ENCODE results near the gene RIPK1. TPM values are rescaled to one million over a fixed set of nuclear protein-coding genes. Genes with fewer than 3 reads are reported as not detected.

The RIPK1 gene
- total and polyA plus RNA-seq, 9 of the 15 experiments (the other 6 are each of a cell fraction or from before 2014, with no cell fraction given), result 3.8 to 24.9 (median 17.7) TPM

- TF ChIP-seq DNMT1 (IDR thresholded peaks at IDR 0.05), result no peak
- TF ChIP-seq HOMEZ (CRISPR knock-in tag; IDR thresholded peaks at IDR 0.05), result peak; percentile 32; the same call in 1 of the 2 replicates
- no peak for TF ChIP-seq CCAR2 (IDR thresholded peaks at IDR 0.05; ENCODE audit: low read depth, low read length)
- no peak for TF ChIP-seq ZNF695 (CRISPR knock-in tag; IDR thresholded peaks at IDR 0.05)
- no peak for TF ChIP-seq THRA (IDR thresholded peaks at IDR 0.05)
- TF ChIP-seq HDAC8 (tag; IDR thresholded peaks at IDR 0.05), result peak; percentile 62; the same call in 1 of the 2 replicates
- no peak for TF ChIP-seq HMG20A (CRISPR knock-in tag; conservative IDR thresholded peaks at IDR 0.05)
- TF ChIP-seq FOSL1 (tag; conservative IDR thresholded peaks at IDR 0.05), result peak; percentile 72
- no peak for TF ChIP-seq MYBL2 (IDR thresholded peaks at IDR 0.05; ENCODE audit: low read depth)
- no peak for TF ChIP-seq MYBL2 (CRISPR knock-in tag; IDR thresholded peaks at IDR 0.05; ENCODE audit: borderline replicate concordance)
- no peak for TF ChIP-seq ZNF79 (CRISPR knock-in tag; IDR thresholded peaks at IDR 0.05; ENCODE audit: low read depth)
- peak in 1 of 2 experiments; percentile 67 for TF ChIP-seq AFF1 (IDR thresholded peaks at IDR 0.05; ENCODE audit: low read depth in 1 of 2, partially characterized antibody in 2 of 2)
- TF ChIP-seq SMARCB1 (IDR thresholded peaks at IDR 0.05; ENCODE audit: insufficient read length, low read depth), result no peak
- TF ChIP-seq FOXM1 (IDR thresholded peaks at IDR 0.05; ENCODE audit: low read depth), result no peak
- no peak; the same call in 1 of the 2 replicates for TF ChIP-seq FOXM1 (CRISPR knock-in tag; IDR thresholded peaks at IDR 0.05; ENCODE audit: low read depth)
- TF ChIP-seq ATF6 (CRISPR knock-in tag; IDR thresholded peaks at IDR 0.05), result no peak
- TF ChIP-seq ILF3 (IDR thresholded peaks at IDR 0.05; ENCODE audit: borderline replicate concordance), result peak; percentile 95
- no peak for TF ChIP-seq RBM14 (IDR thresholded peaks at IDR 0.05; ENCODE audit: borderline replicate concordance, insufficient read depth, low read depth, low read length)
Measured at GRCh38 chr6:3068329-3069214, at the start of gene RIPK1 (continued).
